ENCODE data around the gene MRPS6. TPM values are rescaled to one million over a fixed set of nuclear protein-coding genes. Genes with fewer than 3 reads are reported as not detected.

Gene MRPS6
- total and polyA plus RNA-seq, 2 of the 13 experiments (the other 11 are each of a cell fraction or from before 2014, with no cell fraction given): 14.2 to 26.9 TPM

DNA sequence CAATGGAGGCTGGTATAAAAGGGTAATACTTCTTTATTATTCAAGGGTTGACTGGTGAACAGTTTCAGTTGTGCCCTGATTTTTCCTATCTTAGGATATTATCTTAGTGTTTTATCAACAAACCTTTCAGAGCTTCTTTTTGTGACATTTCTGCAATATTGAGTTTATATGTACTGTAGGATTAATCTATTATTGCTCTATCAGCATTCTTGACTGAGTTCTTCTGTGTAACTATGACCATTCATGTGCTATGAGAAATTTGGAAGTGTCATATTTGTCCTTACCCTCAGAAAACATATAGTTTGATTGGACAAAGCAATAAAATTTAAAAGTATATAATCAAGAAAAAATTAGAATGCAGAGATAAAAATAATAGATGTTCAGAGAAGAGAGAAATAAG, 25.5 kb upstream of the MRPS6 start (continued):
- TF ChIP-seq NONO (IDR thresholded peaks at IDR 0.05): no peak
- no peak for TF ChIP-seq NONO (CRISPR knock-in tag; conservative IDR thresholded peaks at IDR 0.05)
- TF ChIP-seq RARA (CRISPR knock-in tag; IDR thresholded peaks at IDR 0.05): no peak
- no peak for TF ChIP-seq ZFP91 (CRISPR knock-in tag; IDR thresholded peaks at IDR 0.05; ENCODE audit: borderline replicate concordance)
- no peak for TF ChIP-seq ZNF703 (CRISPR knock-in tag; IDR thresholded peaks at IDR 0.05; ENCODE audit: borderline replicate concordance)

DNA sequence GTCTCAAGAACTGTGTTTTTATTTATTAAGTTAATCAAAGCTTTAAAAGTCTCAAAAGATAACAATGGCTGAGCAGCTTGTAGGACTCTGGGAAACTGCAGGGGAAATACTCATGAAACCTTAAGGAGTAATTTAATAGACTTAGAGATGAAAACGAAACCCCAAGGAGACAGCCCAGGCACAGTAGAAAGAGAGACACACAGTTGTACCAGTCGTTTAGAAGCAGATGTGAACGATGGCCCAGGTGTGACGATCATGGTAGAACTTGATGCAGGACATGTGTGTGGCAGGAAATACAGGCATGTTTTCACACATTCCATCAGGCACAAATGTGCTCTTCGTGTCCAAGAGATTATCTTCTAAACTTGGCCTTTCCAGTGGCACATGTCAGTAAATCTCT, 21.2 kb upstream of the MRPS6 start:
- CTCF ChIA-PET (ENCODE audit: low intra/inter-chr PET ratio, low total read pairs): no interaction called here
- POLR2A ChIA-PET: no interaction called here
- no TSS peak for BruUV-seq (replicated peaks)

More for the DNA sequence above, 21.2 kb upstream of the MRPS6 start:
- Histone ChIP-seq H3K4me1 (ENCODE audit: insufficient read depth, low read length) (peaks cover 9% of the 10 kb centered on the region; the same call in 1 of the 2 replicates), H3K4me3 (replicated peaks in 1 of 3; ENCODE audit: insufficient read depth in 1 of 3, low read depth in 2 of 3, low read length in 3 of 3) (no peak overlapping the region), H3K79me2 (ENCODE audit: insufficient read depth, low read length) (no peaks in the 10 kb centered on the region), H3K27ac (ENCODE audit: extremely low read length, insufficient read depth, low read length) (no peak overlapping the region), H3K9me3 (ENCODE audit: low read length) (no peaks in the 10 kb centered on the region), H4K20me1 (ENCODE audit: insufficient read depth, low read length) (no peaks in the 10 kb centered on the region), H3K9ac (ENCODE audit: insufficient read depth, low read depth, low read length) (no peak overlapping the region), H3K4me2 (ENCODE audit: low read depth, low read length) (no peak overlapping the region), H3K36me3 (replicated peaks in 1 of 2; ENCODE audit: control insufficient read depth in 1 of 2, insufficient read depth in 2 of 2, low read length in 2 of 2) (no peaks in the 10 kb centered on the region), H2AFZ (ENCODE audit: low read length) (no peak overlapping the region), H3K27me3 (ENCODE audit: control insufficient read depth in 1 of 2, insufficient read depth in 2 of 2, low read length in 2 of 2) (peaks cover 0 to 14% of the 10 kb centered on the region in 2 experiments; a peak in 2 of 5 replicates)
- ATAC-seq (no peak), DNase-seq (ENCODE audit: low spot score) (no peak), FAIRE-seq (no peak)
- intact Hi-C loops (cut with micrococcal nuclease; ENCODE audit: unreplicated experiment) (no loop called here), in situ Hi-C loops (cut with HindIII; ENCODE audit: extremely low pct_ligation_motif_present, low pct_unique_long_range_greater_than_20kb) (no loop called here)
- WGBS (ENCODE audit: low lambda C conversion rate): 25% methylated on average over 5 of the region's 5 CpGs
- TF ChIP-seq YEATS2 (CRISPR knock-in tag; IDR thresholded peaks at IDR 0.05; ENCODE audit: borderline replicate concordance) (no peak), XBP1 (CRISPR knock-in tag; IDR thresholded peaks at IDR 0.05) (no peak), ZFP62 (CRISPR knock-in tag; IDR thresholded peaks at IDR 0.05) (no peak), REST (IDR thresholded peaks at IDR 0.05; ENCODE audit: borderline replicate concordance in 1 of 2, low read depth in 1 of 2, low read length in 2 of 2) (no peak), SMARCE1 (IDR thresholded peaks at IDR 0.05; ENCODE audit: borderline replicate concordance) (no peak), DNMT3B (CRISPR knock-in tag; conservative IDR thresholded peaks at IDR 0.05) (no peak)
- TF ChIP-seq, protein P1, sequence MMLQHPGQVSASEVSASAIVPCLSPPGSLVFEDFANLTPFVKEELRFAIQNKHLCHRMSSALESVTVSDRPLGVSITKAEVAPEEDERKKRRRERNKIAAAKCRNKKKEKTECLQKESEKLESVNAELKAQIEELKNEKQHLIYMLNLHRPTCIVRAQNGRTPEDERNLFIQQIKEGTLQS (CRISPR knock-in tag; IDR thresholded peaks at IDR 0.05): no peak

All from HepG2 (cell line).